Limb (tissue), 2 donors: ENCODE results near the gene ULK4.

ENCODE experiments used
- DNase-seq, 2 donors: peaks; one replicate each; pipeline ENCODE4 v3.0.0-alpha.2; 2016; ENCODE audit errors: extremely low spot score in 2 of 2

The ULK4 gene

GRCh38 chr3:41272667-41273066, 689.2 kb downstream of the ULK4 start:
- no peak for DNase-seq

- no peak for DNase-seq
Observed at GRCh38 chr3:41267975-41268640, 693.8 kb downstream of the ULK4 start.

GRCh38 chr3:41265823-41266273, 696.1 kb downstream of the ULK4 start:
- DNase-seq, result no peak

- DNase-seq, result no peak
Observed at GRCh38 chr3:41265011-41265545, 696.8 kb downstream of the ULK4 start.

GRCh38 chr3:41260063-41260450, 701.8 kb downstream of the ULK4 start:
- DNase-seq, result no peak

GRCh38 chr3:41259449-41260062, 702.3 kb downstream of the ULK4 start:
- no peak for DNase-seq

- no peak for DNase-seq
Observed at GRCh38 chr3:41258239-41258800, 703.6 kb downstream of the ULK4 start.

GRCh38 chr3:41251593-41251992, 710.3 kb downstream of the ULK4 start:
- no peak for DNase-seq

- no peak for DNase-seq
Observed at GRCh38 chr3:41250825-41251224, 711.1 kb downstream of the ULK4 start.

- no peak for DNase-seq
Observed at GRCh38 chr3:41249318-41249717, 712.6 kb downstream of the ULK4 start.

- no peak for DNase-seq
Observed at GRCh38 chr3:41248525-41248924, 713.4 kb downstream of the ULK4 start.

- DNase-seq, result no peak
Observed at GRCh38 chr3:41247055-41248004, 714.6 kb downstream of the ULK4 start.

- no peak for DNase-seq
Observed at GRCh38 chr3:41244620-41245336, 717.1 kb downstream of the ULK4 start.

- DNase-seq, result no peak
Observed at GRCh38 chr3:41243183-41243582, 718.7 kb downstream of the ULK4 start.

- no peak for DNase-seq
Observed at GRCh38 chr3:41241800-41242571, 719.9 kb downstream of the ULK4 start.

GRCh38 chr3:41241161-41241560, 720.7 kb downstream of the ULK4 start:
- no peak for DNase-seq

GRCh38 chr3:41239587-41239986, 722.3 kb downstream of the ULK4 start:
- no peak for DNase-seq

GRCh38 chr3:41237907-41238306, 724.0 kb downstream of the ULK4 start:
- DNase-seq, result no peak

GRCh38 chr3:41236228-41236627, 725.7 kb downstream of the ULK4 start:
- no peak for DNase-seq
